Stomach (tissue), 4 donors: Measurements from ENCODE around the gene WDR59.

Experiments
- POLR2A ChIP-seq, 4 donors: fragments of 450-650 bp; IDR thresholded peaks; one replicate each; pipeline ENCODE4 v1.6.1; 2016; ENCODE audit warnings: antibody characterized with exemption in 4 of 4, control low read depth in 2 of 4, mild to moderate bottlenecking in 1 of 4, moderate library complexity in 1 of 4
- POLR2AphosphoS5 ChIP-seq, 3 donors: sonication (generic); formaldehyde crosslinking; IDR thresholded peaks; one replicate each; pipeline ENCODE4 v1.6.1; 2016; ENCODE audit warnings: antibody characterized with exemption in 3 of 3
- TF ChIP-seq, protein P1 (sequence below), 7 experiments: fragments of 450-650 bp in 4 of 7; fragments of 200-600 bp in 3 of 7; sonication (generic) in 3 of 7; IDR thresholded peaks; one replicate each; pipeline ENCODE4 v1.5.1; 2016 to 2019; ENCODE audit warnings: antibody characterized with exemption in 7 of 7, control low read depth in 2 of 7, mild to moderate bottlenecking in 1 of 7

- TF ChIP-seq, protein P1, sequence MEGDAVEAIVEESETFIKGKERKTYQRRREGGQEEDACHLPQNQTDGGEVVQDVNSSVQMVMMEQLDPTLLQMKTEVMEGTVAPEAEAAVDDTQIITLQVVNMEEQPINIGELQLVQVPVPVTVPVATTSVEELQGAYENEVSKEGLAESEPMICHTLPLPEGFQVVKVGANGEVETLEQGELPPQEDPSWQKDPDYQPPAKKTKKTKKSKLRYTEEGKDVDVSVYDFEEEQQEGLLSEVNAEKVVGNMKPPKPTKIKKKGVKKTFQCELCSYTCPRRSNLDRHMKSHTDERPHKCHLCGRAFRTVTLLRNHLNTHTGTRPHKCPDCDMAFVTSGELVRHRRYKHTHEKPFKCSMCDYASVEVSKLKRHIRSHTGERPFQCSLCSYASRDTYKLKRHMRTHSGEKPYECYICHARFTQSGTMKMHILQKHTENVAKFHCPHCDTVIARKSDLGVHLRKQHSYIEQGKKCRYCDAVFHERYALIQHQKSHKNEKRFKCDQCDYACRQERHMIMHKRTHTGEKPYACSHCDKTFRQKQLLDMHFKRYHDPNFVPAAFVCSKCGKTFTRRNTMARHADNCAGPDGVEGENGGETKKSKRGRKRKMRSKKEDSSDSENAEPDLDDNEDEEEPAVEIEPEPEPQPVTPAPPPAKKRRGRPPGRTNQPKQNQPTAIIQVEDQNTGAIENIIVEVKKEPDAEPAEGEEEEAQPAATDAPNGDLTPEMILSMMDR (IDR thresholded peaks at IDR 0.05) = no peak
- TF ChIP-seq POLR2AphosphoS5 (IDR thresholded peaks at IDR 0.05) = no peak
- no peak for TF ChIP-seq POLR2A (IDR thresholded peaks at IDR 0.05)
These were observed 155.3 kb downstream of the WDR59 start for GRCh38 chr16:74829637-74830036.
